HFF-Myc (cell line): ENCODE results near the gene PTPN11.
A peak's percentile ranks its signal among the peaks of the same experiment; 100 is the strongest.
"Not testable (repeated sequence)": the region's sequence is repeated elsewhere in the genome, so short reads cannot be mapped to it uniquely, and the experiment has no call there.

Experiments used
- DNase-seq: peaks from one replicate; pipeline ENCODE4 v3.0.0-alpha.2; 2011; ENCODE audit warnings: low read depth; ENCODE audit errors: extremely low read depth
- H3K4me3 ChIP-seq: replicated peaks from 2 replicates; pipeline ENCODE4 v1.5.1; 2011; ENCODE audit warnings: low read depth, mild to moderate bottlenecking, control low read depth, low read length
- TF ChIP-seq, protein P1 (sequence below): IDR thresholded peaks from 2 replicates; pipeline ENCODE4 v1.5.1; 2012; ENCODE audit warnings: mild to moderate bottlenecking, low read depth, low read length, control low read depth; ENCODE audit errors: missing control alignments

The PTPN11 gene

DNA sequence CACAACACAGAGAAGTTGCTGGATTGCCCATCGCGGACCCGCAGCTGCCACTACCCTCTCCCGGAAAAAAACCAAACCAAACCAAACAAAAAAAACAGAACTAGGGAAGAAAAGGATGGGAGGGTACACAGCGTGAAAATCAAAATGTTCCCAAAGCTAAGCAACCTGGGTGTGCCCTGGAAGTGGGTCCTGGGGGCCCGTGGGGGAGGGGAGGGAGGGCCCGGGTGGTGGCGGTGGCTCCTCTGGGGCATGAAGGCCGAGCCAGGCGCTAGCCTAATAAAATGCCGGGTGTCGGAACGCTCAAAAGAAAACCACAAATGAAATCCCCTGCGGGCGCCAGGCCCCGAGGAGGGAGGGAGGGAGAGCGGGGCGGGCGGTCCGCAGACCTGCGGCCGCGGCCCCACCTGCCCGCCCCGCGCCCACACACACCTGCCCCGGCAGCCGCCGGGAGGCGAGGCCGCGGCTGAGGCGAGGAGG lies 37.3 kb upstream of the PTPN11 start:
- no peak for DNase-seq
- TF ChIP-seq, protein P1, sequence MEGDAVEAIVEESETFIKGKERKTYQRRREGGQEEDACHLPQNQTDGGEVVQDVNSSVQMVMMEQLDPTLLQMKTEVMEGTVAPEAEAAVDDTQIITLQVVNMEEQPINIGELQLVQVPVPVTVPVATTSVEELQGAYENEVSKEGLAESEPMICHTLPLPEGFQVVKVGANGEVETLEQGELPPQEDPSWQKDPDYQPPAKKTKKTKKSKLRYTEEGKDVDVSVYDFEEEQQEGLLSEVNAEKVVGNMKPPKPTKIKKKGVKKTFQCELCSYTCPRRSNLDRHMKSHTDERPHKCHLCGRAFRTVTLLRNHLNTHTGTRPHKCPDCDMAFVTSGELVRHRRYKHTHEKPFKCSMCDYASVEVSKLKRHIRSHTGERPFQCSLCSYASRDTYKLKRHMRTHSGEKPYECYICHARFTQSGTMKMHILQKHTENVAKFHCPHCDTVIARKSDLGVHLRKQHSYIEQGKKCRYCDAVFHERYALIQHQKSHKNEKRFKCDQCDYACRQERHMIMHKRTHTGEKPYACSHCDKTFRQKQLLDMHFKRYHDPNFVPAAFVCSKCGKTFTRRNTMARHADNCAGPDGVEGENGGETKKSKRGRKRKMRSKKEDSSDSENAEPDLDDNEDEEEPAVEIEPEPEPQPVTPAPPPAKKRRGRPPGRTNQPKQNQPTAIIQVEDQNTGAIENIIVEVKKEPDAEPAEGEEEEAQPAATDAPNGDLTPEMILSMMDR: no peak
- H3K4me3 ChIP-seq: peak overlapping the region; percentile 53

DNA sequence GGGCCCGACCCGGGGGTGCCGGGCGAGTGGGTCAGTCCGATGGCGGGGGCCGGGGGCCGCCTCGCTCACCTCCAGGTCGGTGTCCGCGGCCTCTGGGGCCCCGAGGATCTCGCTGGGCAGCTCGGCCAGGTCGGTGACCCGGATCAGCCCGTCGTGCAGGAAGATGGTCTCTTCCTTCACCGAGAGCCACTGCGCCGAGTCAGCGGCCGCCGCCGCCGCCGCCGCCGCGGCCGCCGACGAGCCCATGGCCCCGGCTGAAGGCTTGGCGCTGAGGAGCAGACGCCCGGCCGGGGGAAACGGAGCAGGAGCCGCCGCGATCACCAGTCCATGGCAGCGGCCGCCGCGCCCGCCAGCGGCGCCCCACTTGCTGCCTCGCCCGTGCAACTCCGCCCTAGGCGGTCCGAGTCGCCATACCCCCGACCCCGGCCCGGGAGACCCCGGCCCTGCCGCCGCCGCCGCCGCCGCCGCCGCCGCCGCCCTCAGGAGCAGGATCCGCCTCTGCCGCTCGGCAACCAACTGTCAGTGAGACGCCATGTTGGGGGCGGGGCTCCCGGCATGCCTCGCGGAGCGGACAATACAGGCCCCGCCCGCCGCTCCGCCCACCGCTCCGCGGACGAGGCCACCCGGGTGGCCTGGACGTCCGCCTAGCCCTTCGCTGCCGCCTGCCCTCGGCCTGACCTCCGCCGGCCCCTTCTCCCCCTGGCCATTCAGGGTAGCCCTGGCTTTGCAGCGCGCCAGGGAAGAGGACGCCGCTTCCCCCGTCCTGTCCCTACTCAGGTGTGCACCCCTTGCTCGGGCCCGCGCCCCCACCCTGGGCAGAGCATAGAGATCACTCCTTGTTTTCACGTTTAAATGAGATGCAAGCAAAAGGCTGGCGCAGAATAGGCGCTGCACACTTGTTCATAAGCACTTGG lies 36.6 kb upstream of the PTPN11 start, which contains the start of gene HECTD4:
Gene HECTD4, minus strand, starts transcription at position 549 of the 914 bp plus-strand sequence. Its CDS starts 303 bp downstream, at position 246.
- H3K4me3 ChIP-seq: peak within 1 kb of the TSS; percentile 53
- TF ChIP-seq, protein P1: no peak
- peak; percentile 26 for DNase-seq

DNA sequence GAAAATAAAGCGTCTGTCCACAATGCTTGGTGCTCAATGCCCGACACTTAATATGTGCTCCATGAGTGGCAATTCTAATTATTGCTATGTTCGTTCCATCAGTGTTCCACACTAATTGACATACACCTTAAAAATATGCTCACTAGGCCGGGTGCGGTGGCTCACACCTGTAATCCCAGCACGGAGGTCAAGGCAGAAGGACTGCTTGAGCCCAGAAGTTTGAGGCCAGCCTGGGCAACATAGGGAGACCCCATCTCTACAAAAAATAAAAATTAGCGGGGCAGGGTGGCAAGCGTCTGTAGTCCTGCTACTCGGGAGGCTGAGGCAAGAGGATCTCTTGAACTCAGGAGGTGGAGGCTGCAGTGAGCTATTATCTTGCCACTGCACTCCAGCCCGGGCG lies 35.9 kb upstream of the PTPN11 start:
- no peak for DNase-seq
- TF ChIP-seq, protein P1: no peak
- peak overlapping the region; percentile 53 for H3K4me3 ChIP-seq

DNA sequence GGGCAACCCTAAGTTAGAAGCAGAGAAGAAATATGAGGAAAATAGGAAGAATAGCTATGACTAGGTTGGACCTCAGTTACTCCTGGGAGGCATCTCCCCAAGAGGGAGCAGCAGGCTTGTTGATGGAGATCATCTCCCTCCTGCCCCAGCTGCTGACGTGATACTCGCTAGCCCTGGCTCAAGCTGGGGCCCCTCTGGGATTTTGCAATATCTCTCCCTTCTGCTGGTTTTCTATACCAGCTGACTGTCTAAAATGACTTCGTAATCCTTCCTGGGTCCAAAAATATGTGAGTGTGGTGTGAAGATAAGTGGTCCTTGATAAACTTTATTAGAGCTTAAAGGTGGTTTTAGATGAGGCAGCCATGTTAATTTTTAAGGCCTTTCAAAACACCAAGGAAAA lies 32.0 kb upstream of the PTPN11 start:
- DNase-seq: no peak
- TF ChIP-seq, protein P1: no peak
- no peak overlapping the region for H3K4me3 ChIP-seq

DNA sequence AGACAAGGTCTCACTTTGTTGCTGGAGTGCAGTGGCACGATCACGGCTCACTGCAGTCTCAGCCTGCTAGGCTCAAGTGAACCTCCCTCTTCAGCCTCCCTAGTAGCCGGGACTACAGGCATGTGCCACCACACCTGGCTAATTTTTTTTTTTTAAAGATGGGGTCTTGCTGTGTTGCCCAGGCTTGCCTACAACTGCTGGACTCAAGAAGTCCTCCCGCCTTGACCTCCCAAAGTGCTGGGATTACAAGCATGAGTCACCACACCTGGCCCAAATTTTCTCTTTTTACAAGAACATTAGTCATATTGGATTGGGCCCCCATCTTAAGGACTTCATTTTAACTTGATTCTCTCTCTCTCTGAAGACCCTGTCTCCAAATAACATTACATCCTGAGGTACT lies 29.5 kb upstream of the PTPN11 start:
- DNase-seq: no peak
- TF ChIP-seq, protein P1: no peak
- no peak overlapping the region for H3K4me3 ChIP-seq

DNA sequence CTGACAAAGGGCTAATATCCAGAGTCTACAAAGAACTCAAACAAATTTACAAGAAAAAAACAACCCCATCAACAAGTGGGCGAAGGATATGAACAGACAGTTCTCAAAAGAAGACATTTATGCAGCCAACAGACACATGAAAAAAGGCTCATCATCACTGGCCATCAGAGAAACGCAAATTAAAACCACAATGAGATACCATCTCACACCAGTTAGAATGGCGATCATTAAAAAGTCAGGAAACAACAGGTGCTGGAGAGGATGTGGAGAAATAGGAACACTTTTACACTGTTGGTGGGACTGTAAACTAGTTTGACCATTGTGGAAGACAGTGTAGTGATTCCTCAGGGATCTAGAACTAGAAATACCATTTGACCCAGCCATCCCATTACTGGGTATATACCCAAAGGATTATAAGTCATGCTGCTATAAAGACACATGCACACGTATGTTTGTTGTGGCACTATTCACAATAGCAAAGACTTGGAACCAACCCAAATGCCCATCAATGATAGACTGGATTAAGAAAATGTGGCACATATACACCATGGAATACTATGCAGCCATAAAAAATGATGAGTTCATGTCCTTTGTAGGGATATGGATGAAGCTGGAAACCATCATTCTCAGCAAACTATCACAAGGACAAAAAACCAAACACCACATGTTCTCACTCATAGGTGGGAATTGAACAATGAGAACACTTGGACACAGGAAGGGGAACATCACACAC lies 28.7 kb upstream of the PTPN11 start:
- not testable (repeated sequence) for DNase-seq, H3K4me3 ChIP-seq

DNA sequence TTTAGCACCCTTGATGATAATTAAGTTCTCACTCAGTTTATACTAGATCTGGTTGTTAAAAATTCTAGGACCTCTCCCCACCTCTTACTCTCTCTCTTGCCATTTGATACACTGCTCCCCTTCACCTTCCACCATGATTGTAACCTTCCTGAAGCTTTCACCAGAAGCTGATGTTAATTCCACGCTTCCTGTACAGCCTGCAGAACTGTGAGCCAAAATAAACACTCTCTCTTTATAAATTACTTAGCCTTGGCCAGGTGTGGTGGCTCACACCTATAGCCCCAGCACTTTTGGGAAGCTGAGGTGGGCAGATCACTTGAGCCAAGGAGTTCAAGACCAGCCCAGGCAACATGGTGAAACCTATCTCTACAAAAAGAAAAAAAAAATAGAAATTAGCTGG lies 25.4 kb upstream of the PTPN11 start:
- DNase-seq: no peak
- TF ChIP-seq, protein P1: no peak
- H3K4me3 ChIP-seq: no peak overlapping the region
